Endothelial cell of umbilical vein (primary cell): ENCODE measurements around the gene THY1. TPM values are rescaled to one million over a fixed set of nuclear protein-coding genes. Genes with fewer than 3 reads are reported as not detected.

Experiments
- BruUV-seq: library from RNA; stranded (reverse); fragments of 400-500 nt; replicated peaks from 2 replicates; lab custom pipeline; 2021; lab: Mats Ljungman, UMichigan
- CTCF ChIA-PET: fragments of 300-600, 350-600 bp; sonication (Branson Sonifier 250); formaldehyde crosslinking; loops from one replicate; lab custom pipeline; 2021; ENCODE audit warnings: antibody characterized with exemption, inconsistent platforms; lab: Charles Lee
- POLR2A ChIA-PET: fragments of 300-600, 350-600 bp; sonication (Branson Sonifier 250); formaldehyde crosslinking; loops from one replicate; lab custom pipeline; 2021; ENCODE audit warnings: antibody characterized with exemption, inconsistent platforms; lab: Charles Lee
- DNase-seq: peaks from one replicate; pipeline ENCODE4 v3.0.0-alpha.2; 2011; ENCODE audit warnings: low read depth, low spot score
- FAIRE-seq: peaks from 2 replicates; lab custom pipeline; 2011; peaks lifted over from hg19 to GRCh38; lab: Jason Lieb, UNC
- H2AFZ ChIP-seq: 2 replicates; pipeline ENCODE4 v1.6.0; 2012; ENCODE audit warnings: low read depth, low read length, control low read depth, inconsistent platforms
- H3K27ac ChIP-seq: 2 replicates; pipeline ENCODE4 v1.5.1; 2011; ENCODE audit warnings: low read depth, mild to moderate bottlenecking, control low read depth, low read length, moderate library complexity; ENCODE audit not compliant: insufficient read depth
- H3K27me3 ChIP-seq, 2 experiments: 2 replicates each; pipeline versions ENCODE4 v1.6.0 to v1.6.1; 2011; ENCODE audit warnings: low read length in 2 of 2, mixed read lengths in 1 of 2; ENCODE audit not compliant: control insufficient read depth in 2 of 2, insufficient read depth in 2 of 2
- H3K36me3 ChIP-seq, 2 experiments: 2 replicates in 1 of 2; 3 replicates in 1 of 2; pipeline ENCODE4 v1.5.1; 2011; ENCODE audit warnings: low read length in 2 of 2, mild to moderate bottlenecking in 1 of 2, moderate library complexity in 1 of 2; ENCODE audit not compliant: control insufficient read depth in 2 of 2, insufficient read depth in 2 of 2; ENCODE audit errors: extremely low read depth in 1 of 2
- H3K4me1 ChIP-seq: 3 replicates; pipeline ENCODE4 v1.5.1; 2011; ENCODE audit warnings: mild to moderate bottlenecking, low read length; ENCODE audit not compliant: control insufficient read depth, insufficient read depth; ENCODE audit errors: extremely low read depth
- H3K4me2 ChIP-seq: 2 replicates; pipeline ENCODE4 v1.6.1; 2011; ENCODE audit warnings: low read length, control low read depth, mixed read lengths; ENCODE audit not compliant: insufficient read depth
- H3K4me3 ChIP-seq, 3 experiments: fragments of 200-600 bp in 1 of 3; sonication (generic), shearing (Covaris generic) in 1 of 3; replicated peaks in 1 of 3; 2 replicates each; pipeline ENCODE4 v1.5.1; 2011 to 2016; ENCODE audit warnings: control low read depth in 3 of 3, low read length in 3 of 3, mild to moderate bottlenecking in 2 of 3, inconsistent platforms in 1 of 3, low read depth in 1 of 3, moderate library complexity in 1 of 3; ENCODE audit not compliant: insufficient read depth in 1 of 3
- H3K79me2 ChIP-seq: 2 replicates; pipeline ENCODE4 v1.6.0; 2012; ENCODE audit warnings: low read length, inconsistent platforms; ENCODE audit not compliant: control insufficient read depth, insufficient read depth
- H3K9ac ChIP-seq: replicated peaks from 2 replicates; pipeline ENCODE3; 2011; ENCODE audit warnings: low read length, control low read depth; ENCODE audit not compliant: insufficient read depth; ENCODE audit errors: extremely low read depth
- H3K9me1 ChIP-seq: replicated peaks from 3 replicates; pipeline ENCODE4 v1.6.0; 2011; ENCODE audit warnings: mild to moderate bottlenecking, low read length; ENCODE audit not compliant: control insufficient read depth, insufficient read depth; ENCODE audit errors: extremely low read depth
- H3K9me3 ChIP-seq: replicated peaks from 2 replicates; pipeline ENCODE4 v1.5.1; 2012; ENCODE audit warnings: low read length, inconsistent platforms; ENCODE audit not compliant: control insufficient read depth, insufficient read depth
- H4K20me1 ChIP-seq: replicated peaks from 2 replicates; pipeline ENCODE3; 2011; ENCODE audit warnings: mild to moderate bottlenecking, low read length; ENCODE audit not compliant: control insufficient read depth, insufficient read depth; ENCODE audit errors: extremely low read depth
- EZH2 ChIP-seq: IDR thresholded peaks from 2 replicates; pipeline ENCODE4 v1.6.1; 2012; ENCODE audit warnings: borderline replicate concordance, low read depth, mild to moderate bottlenecking, moderate library complexity, low read length, inconsistent platforms; ENCODE audit not compliant: severe bottlenecking
- FOS ChIP-seq: IDR thresholded peaks from 2 replicates; pipeline ENCODE4 v1.6.1; 2011; ENCODE audit warnings: mild to moderate bottlenecking, low read length, moderate library complexity, borderline replicate concordance; ENCODE audit not compliant: insufficient read depth
- GATA2 ChIP-seq: IDR thresholded peaks from 2 replicates; pipeline ENCODE4 v1.7.0; 2011; ENCODE audit warnings: low read depth, mild to moderate bottlenecking, moderate library complexity, mixed read lengths, low read length; ENCODE audit not compliant: insufficient read length, insufficient read depth
- JUN ChIP-seq: IDR thresholded peaks from 2 replicates; pipeline ENCODE4 v1.6.1; 2011; ENCODE audit warnings: borderline replicate concordance, low read depth; ENCODE audit not compliant: insufficient read length, insufficient read depth
- MYC ChIP-seq: IDR thresholded peaks from one replicate; pipeline ENCODE4 v1.6.1; 2011; ENCODE audit warnings: mild to moderate bottlenecking, low read depth, low read length
- POLR2A ChIP-seq: IDR thresholded peaks from 2 replicates; pipeline ENCODE4 v1.6.1; 2012; ENCODE audit warnings: low read depth, mild to moderate bottlenecking, control low read depth, low read length
- POLR2AphosphoS5 ChIP-seq: IDR thresholded peaks from 2 replicates; pipeline ENCODE4 v1.6.1; 2012; ENCODE audit warnings: low read depth, mild to moderate bottlenecking, control low read depth, low read length, moderate library complexity; ENCODE audit not compliant: insufficient read depth
- dilution Hi-C: fragments of 300-500 bp; cut with MboI; formaldehyde crosslinking; loops from one replicate; pipeline ENCODE4 v1.15.0; 2019; ENCODE audit warnings: low sequenced_read_pairs; ENCODE audit not compliant: extremely low pct_ligation_motif_present
- intact Hi-C: fragments of 100-400 bp; cut with micrococcal nuclease; formaldehyde crosslinking; loops from one replicate; pipeline ENCODE4 v1.10.0; 2022
- polyA plus RNA-seq, 4 experiments: library from polyadenylated mRNA; depleted of rRNA in 3 of 4; stranded (reverse) in 3 of 4; unstranded in 1 of 4; fragments of >200 nt; gene quantifications; 2 replicates each; pipeline versions ENCODE4 v1.2.1 to v1.2.3, GENCODE V29; 2011 to 2012; ENCODE audit warnings: missing spikeins in 1 of 4
- total RNA-seq: library from RNA; stranded (reverse); gene quantifications from 2 replicates; pipeline ENCODE4 v1.2.3, GENCODE V29; 2021
- TF ChIP-seq, protein P1 (sequence below), 2 donors: IDR thresholded peaks; 1 replicate in 1 of 2; 2 replicates in 1 of 2; pipeline ENCODE4 v1.5.1; 2011; ENCODE audit warnings: low read length in 2 of 2, mild to moderate bottlenecking in 2 of 2, moderate library complexity in 2 of 2, control low read depth in 1 of 2, inconsistent platforms in 1 of 2, low read depth in 1 of 2; ENCODE audit not compliant: insufficient read depth in 1 of 2; ENCODE audit errors: extremely low read depth in 1 of 2
- TF ChIP-seq, protein P2 (sequence below): IDR thresholded peaks from 2 replicates; pipeline ENCODE4 v1.6.1; 2011; ENCODE audit not compliant: insufficient read depth, insufficient read length

Gene THY1
- total and polyA plus RNA-seq, 2 donors (not counting 3 experiments of a cell fraction or from before 2014, with no cell fraction given): 0.75 to 1.4 TPM

DNA sequence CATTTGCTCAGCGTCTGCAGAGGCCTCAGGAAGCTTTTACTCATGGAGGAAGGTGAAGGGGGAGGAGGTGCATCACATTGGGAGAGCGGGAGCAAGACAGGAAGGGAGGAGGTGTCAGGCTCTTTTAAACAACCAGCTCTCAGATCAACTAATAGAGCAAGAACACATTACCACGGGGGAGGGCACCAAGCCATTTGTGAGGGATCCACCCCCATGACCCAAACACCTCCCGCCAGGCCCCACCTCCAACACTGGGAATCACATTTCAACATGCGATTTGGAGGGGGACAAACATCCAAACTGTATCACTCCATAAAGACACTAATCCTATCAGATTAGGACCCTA lies 18.9 kb upstream of the THY1 start:
- no peaks in the 10 kb centered on the region for H3K9me1 ChIP-seq
- H3K27me3 ChIP-seq: peaks cover 0 to 2% of the 10 kb centered on the region in 2 experiments
- no peaks in the 10 kb centered on the region for H3K79me2 ChIP-seq
- no peak overlapping the region for H3K4me3 ChIP-seq
- no peak overlapping the region for H3K4me2 ChIP-seq
- H3K36me3 ChIP-seq: no peaks in the 10 kb centered on the region
- dilution Hi-C loops (no loop called here), intact Hi-C loops (no loop called here)
- no peak overlapping the region for H2AFZ ChIP-seq
- H3K9me3 ChIP-seq: no peaks in the 10 kb centered on the region
- H3K27ac ChIP-seq: no peak overlapping the region
- FAIRE-seq: no peak
- TF ChIP-seq POLR2A (no peak), FOS (no peak), EZH2 (no peak), GATA2 (no peak), POLR2AphosphoS5 (no peak), JUN (no peak), MYC (no peak)
- TF ChIP-seq, protein P1, sequence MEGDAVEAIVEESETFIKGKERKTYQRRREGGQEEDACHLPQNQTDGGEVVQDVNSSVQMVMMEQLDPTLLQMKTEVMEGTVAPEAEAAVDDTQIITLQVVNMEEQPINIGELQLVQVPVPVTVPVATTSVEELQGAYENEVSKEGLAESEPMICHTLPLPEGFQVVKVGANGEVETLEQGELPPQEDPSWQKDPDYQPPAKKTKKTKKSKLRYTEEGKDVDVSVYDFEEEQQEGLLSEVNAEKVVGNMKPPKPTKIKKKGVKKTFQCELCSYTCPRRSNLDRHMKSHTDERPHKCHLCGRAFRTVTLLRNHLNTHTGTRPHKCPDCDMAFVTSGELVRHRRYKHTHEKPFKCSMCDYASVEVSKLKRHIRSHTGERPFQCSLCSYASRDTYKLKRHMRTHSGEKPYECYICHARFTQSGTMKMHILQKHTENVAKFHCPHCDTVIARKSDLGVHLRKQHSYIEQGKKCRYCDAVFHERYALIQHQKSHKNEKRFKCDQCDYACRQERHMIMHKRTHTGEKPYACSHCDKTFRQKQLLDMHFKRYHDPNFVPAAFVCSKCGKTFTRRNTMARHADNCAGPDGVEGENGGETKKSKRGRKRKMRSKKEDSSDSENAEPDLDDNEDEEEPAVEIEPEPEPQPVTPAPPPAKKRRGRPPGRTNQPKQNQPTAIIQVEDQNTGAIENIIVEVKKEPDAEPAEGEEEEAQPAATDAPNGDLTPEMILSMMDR (IDR thresholded peaks at IDR 0.05; ENCODE audit: extremely low read depth in 1 of 2, insufficient read depth in 1 of 2, low read depth in 1 of 2, low read length in 2 of 2): no peak
- TF ChIP-seq, protein P2, sequence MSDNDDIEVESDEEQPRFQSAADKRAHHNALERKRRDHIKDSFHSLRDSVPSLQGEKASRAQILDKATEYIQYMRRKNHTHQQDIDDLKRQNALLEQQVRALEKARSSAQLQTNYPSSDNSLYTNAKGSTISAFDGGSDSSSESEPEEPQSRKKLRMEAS: no peak
- CTCF ChIA-PET: no interaction called here
- POLR2A ChIA-PET: no interaction called here
- H3K9ac ChIP-seq: no peak overlapping the region
- no peak for DNase-seq
- H3K4me1 ChIP-seq: no peaks in the 10 kb centered on the region
- H4K20me1 ChIP-seq: no peaks in the 10 kb centered on the region
- BruUV-seq: no TSS peak
